ENCODE results near the gene RIMBP2.

RIMBP2 gene

GRCh38 chr12:130463818-130464670 is 252.1 kb downstream of the RIMBP2 start:
- no peak for DNase-seq (ENCODE audit: low read depth)
- H3K4me3 ChIP-seq (ENCODE audit: control insufficient read depth, low read depth, low read length): no peak overlapping the region
- no peak for TF ChIP-seq CTCF (IDR thresholded peaks at IDR 0.05; ENCODE audit: control insufficient read depth, insufficient read depth, low read depth, low read length, missing control alignments)

- TF ChIP-seq CTCF (IDR thresholded peaks at IDR 0.05; ENCODE audit: control insufficient read depth, insufficient read depth, low read depth, low read length, missing control alignments): no peak
- H3K4me3 ChIP-seq (ENCODE audit: control insufficient read depth, low read depth, low read length): no peak overlapping the region
- no peak for DNase-seq (ENCODE audit: low read depth)
These were observed 252.8 kb downstream of the RIMBP2 start for GRCh38 chr12:130463275-130463658.

DNA sequence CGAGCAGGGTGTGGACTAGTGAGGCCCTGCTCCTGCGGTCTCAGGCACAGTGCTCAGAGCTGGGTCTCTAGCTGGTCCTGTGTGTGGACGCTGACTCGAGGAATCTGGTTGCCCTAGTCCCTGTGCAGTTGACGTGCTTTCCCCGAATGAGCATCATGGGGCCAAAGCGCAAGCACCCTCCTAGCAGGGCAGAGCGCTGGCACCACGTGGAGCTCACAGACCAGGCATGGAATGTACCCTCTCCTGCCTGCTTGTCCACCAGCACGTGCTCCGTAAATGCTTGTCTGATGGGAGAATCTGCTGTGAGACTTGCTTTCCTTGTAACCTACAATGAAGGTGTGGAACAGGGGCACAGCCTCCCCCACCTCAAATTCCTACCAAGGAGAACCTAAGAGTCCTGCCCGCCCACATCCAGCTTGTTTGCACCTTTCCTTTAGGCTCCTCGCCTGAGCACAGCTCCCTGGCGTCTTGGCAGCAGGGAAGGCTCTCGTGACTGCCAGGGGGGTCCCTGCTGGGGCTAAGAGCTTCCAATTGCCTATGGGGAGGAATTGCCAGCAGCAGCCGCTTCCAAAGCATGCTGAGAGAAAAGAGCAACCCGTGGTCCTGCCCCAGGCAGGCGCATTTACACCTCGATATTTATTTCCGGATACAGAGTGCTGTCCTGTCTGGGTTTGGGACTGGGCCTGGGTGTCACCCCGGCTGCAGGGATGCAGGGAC is 253.4 kb downstream of the RIMBP2 start:
- no peak for TF ChIP-seq CTCF (IDR thresholded peaks at IDR 0.05; ENCODE audit: control insufficient read depth, insufficient read depth, low read depth, low read length, missing control alignments)
- no peak for DNase-seq (ENCODE audit: low read depth)
- H3K4me3 ChIP-seq (ENCODE audit: control insufficient read depth, low read depth, low read length): no peak overlapping the region

GRCh38 chr12:130461839-130462557 is 254.1 kb downstream of the RIMBP2 start:
- no peak overlapping the region for H3K4me3 ChIP-seq (ENCODE audit: control insufficient read depth, low read depth, low read length)
- DNase-seq (ENCODE audit: low read depth): no peak
- TF ChIP-seq CTCF (IDR thresholded peaks at IDR 0.05; ENCODE audit: control insufficient read depth, insufficient read depth, low read depth, low read length, missing control alignments): no peak

DNA sequence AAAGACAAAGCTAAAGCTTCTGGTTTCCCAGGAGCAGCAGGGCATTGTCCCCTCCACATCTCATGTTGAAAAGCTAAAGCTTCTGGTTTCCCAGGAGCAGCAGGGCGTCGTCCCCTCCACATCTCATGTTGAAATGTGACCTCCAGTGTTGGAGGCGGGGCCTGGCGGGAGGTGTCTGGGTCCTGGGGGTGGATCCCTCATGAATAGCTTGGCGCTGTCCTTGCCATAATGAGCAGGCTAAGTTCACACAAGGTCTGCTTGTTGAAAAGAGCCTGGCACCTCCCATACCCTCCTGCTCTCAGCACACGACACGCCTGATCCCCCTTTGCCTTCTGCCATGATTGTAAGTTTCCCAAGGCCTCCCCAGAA is 254.7 kb downstream of the RIMBP2 start:
- DNase-seq (ENCODE audit: low read depth): no peak
- no peak overlapping the region for H3K4me3 ChIP-seq (ENCODE audit: control insufficient read depth, low read depth, low read length)
- no peak for TF ChIP-seq CTCF (IDR thresholded peaks at IDR 0.05; ENCODE audit: control insufficient read depth, insufficient read depth, low read depth, low read length, missing control alignments)

DNA sequence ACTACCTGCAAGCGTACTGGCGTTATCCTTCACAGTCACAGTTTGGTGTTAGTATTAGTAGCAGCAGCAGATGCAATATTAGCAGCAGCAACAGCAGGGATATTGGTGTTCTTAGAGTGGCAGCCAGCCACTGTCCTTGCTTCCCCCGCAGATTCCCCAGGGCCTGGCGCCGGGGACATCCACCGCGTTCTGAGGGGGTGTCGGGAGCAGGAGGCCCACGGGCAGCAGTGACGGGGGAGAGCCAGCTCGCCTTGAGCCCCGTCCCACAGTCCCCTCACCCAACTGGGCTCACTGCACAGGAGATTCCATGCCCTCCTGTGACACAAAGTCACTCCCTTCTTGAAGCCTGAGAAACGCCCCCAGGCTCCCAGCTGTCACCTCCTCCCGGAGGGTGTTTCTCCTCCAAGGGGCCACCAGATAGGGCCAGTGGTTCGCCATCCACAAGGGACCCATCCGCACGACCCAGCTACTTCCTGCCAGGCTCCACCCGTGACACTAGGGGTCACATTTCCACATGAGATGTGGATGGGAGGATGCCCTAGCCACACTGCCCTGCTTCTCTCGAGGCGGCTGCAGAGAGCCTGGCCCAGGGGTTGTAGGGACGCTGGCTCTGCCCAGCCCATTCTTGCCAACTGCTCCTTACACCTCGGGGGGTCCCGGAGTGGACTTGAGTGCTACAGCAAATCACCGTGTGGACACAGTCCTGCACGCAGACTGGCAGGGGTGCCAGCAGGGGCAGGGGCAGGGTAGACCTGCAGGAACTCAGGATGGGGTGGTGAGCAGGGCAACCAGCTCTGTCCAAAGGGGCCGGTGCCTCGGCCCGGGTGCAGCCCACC is 255.3 kb downstream of the RIMBP2 start:
- TF ChIP-seq CTCF (IDR thresholded peaks at IDR 0.05; ENCODE audit: control insufficient read depth, insufficient read depth, low read depth, low read length, missing control alignments): no peak
- no peak for DNase-seq (ENCODE audit: low read depth)

More for the DNA sequence above, 255.3 kb downstream of the RIMBP2 start:
- H3K4me3 ChIP-seq (ENCODE audit: control insufficient read depth, low read depth, low read length): no peak overlapping the region

Data from AG09309 (cell line).